Stimulated activated CD8-positive, alpha-beta memory T cell treated with anti-CD3 and anti-CD28 coated beads, Interleukin-15, amount 100 ng/mL, for 24 hours (primary cell): Measurements from ENCODE around the gene SLC2A11.
A peak's percentile ranks its signal among the peaks of the same experiment; 100 is the strongest.
"Not testable (repeated sequence)": the region's sequence is repeated elsewhere in the genome, so short reads cannot be mapped to it uniquely, and the experiment has no call there.

ENCODE experiments used
- DNase-seq: peaks from one replicate; pipeline ENCODE4 v3.0.0-alpha.2; 2020; ENCODE audit warnings: low read depth

SLC2A11 gene

GRCh38 chr22:23891726-23892125, 34.1 kb downstream of the SLC2A11 start:
- DNase-seq = no peak

GRCh38 chr22:23892130-23892529, 34.5 kb downstream of the SLC2A11 start:
- DNase-seq = no peak

- DNase-seq = no peak
Measured at GRCh38 chr22:23892706-23893105, 35.0 kb downstream of the SLC2A11 start.

GRCh38 chr22:23893121-23893944, 35.7 kb downstream of the SLC2A11 start:
- no peak for DNase-seq

GRCh38 chr22:23893945-23894709, 36.5 kb downstream of the SLC2A11 start, which contains the start of gene MIF:
MIF (plus strand) TSS chr22:23894383; CDS start chr22:23894475, 92 bp downstream.
- DNase-seq = peak; percentile 95

GRCh38 chr22:23894710-23895598, 37.3 kb downstream of the SLC2A11 start:
- DNase-seq = peak; percentile 39

GRCh38 chr22:23895599-23896144, 38.0 kb downstream of the SLC2A11 start:
- no peak for DNase-seq

GRCh38 chr22:23896166-23896522, 38.5 kb downstream of the SLC2A11 start:
- no peak for DNase-seq

- no peak for DNase-seq
Measured at GRCh38 chr22:23896523-23897186, 39.0 kb downstream of the SLC2A11 start.

- no peak for DNase-seq
Measured at GRCh38 chr22:23897320-23897719, 39.6 kb downstream of the SLC2A11 start.

GRCh38 chr22:23898006-23898974, 40.6 kb downstream of the SLC2A11 start:
- DNase-seq = no peak

- DNase-seq = no peak
Measured at GRCh38 chr22:23899042-23899745, 41.5 kb downstream of the SLC2A11 start.

GRCh38 chr22:23900227-23900626, 42.6 kb downstream of the SLC2A11 start:
- DNase-seq = not testable (repeated sequence)

GRCh38 chr22:23901600-23901999, 43.9 kb downstream of the SLC2A11 start:
- no peak for DNase-seq

GRCh38 chr22:23903328-23903971, 45.8 kb downstream of the SLC2A11 start:
- DNase-seq = no peak

- DNase-seq = no peak
Measured at GRCh38 chr22:23904573-23905254, 47.0 kb downstream of the SLC2A11 start.

GRCh38 chr22:23906641-23907040, 49.0 kb downstream of the SLC2A11 start:
- no peak for DNase-seq

- not testable (repeated sequence) for DNase-seq
Measured at GRCh38 chr22:23907423-23907822, 49.7 kb downstream of the SLC2A11 start.
